HG03045 (cell line): Measurements from ENCODE around the gene STYK1.

Experiments
- ATAC-seq: cut with Tn5 transposase; IDR thresholded peaks from one replicate; pipeline ENCODE4 v1.9.1; 2021; ENCODE audit warnings: mild to moderate bottlenecking, moderate library complexity; ENCODE audit not compliant: unreplicated experiment

STYK1 gene

GRCh38 chr12:10571141-10571540 is 102.7 kb downstream of the STYK1 start:
- ATAC-seq, result no peak
